ENCODE results near the gene TMPRSS3.

TMPRSS3 gene

DNA sequence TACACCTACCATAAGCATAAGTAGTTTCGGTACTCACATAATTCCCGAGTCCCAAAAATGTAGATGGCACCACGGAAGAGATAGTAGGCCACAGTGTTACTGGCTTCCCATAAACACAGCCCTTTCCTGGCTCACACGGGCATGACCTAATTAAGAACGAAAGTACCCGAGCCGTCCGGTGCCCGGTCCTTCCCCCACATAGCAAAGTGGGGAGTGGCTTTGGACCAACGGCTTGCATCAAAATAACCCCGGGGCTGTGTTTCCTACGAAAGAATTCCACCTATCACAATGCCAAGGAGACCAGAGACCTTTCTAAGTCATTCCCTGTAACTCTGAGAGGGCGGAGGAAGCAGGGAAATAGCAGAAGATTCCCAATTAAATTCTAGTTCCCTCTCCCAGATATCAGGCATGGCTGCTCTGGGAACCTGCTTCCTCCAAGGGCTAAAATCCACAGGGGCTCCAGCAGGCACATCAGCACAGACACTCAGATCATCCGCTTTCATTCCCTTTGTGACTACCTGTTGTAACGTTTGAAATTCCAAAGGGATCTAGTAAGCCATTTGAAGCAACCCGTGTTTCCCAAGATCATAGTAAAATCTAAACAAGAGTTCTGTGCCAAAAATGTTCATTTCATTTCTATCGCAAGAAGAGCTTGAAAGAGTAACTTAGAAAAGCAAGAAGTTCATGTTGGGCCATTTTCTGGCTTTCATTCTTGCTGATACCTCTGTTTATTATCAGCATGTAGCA lies at the start of gene TMPRSS3:
Gene TMPRSS3, minus strand, starts transcription at position 148 of the 747 bp plus-strand sequence. CDS start 635 bp downstream, outside the sequence.
- DNase-seq (ENCODE audit: low spot score): no peak

DNA sequence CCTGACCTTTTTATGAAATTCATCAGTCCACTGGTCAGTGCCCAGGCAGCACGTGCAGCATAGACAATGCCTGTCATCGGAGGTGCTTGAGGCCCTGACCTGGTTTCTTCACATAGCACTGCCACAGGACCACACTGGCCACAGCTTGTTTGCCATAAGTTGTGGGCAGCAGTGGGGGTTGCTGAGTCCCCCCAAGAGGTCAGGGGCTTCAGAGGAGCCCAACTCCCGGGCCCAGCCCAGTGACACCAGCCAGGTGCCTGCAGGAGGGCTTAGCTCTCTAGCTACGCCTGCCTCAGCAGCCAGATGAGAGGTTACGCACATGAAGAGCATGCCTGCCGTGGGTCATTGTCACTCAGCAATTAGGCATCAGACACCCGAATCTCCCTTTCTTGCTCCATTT lies 49.5 kb upstream of the TMPRSS3 start:
- no peak for DNase-seq (ENCODE audit: low spot score)

DNA sequence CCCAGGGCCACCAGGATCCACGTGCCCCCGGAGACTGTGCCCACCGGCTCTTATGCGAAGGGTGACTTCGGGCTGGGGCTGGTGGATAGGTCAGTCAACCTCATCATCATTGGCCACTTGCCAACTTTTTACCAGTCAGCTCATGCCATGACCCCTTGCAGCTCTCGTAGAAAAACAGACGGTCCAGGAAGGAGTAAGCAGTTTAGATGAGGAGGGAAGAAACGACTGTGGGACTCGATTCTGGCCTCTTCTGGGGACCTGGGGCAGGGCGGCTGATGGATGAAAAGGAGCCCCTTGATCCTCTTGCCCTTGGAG lies 48.9 kb upstream of the TMPRSS3 start:
- DNase-seq (ENCODE audit: low spot score): no peak

DNA sequence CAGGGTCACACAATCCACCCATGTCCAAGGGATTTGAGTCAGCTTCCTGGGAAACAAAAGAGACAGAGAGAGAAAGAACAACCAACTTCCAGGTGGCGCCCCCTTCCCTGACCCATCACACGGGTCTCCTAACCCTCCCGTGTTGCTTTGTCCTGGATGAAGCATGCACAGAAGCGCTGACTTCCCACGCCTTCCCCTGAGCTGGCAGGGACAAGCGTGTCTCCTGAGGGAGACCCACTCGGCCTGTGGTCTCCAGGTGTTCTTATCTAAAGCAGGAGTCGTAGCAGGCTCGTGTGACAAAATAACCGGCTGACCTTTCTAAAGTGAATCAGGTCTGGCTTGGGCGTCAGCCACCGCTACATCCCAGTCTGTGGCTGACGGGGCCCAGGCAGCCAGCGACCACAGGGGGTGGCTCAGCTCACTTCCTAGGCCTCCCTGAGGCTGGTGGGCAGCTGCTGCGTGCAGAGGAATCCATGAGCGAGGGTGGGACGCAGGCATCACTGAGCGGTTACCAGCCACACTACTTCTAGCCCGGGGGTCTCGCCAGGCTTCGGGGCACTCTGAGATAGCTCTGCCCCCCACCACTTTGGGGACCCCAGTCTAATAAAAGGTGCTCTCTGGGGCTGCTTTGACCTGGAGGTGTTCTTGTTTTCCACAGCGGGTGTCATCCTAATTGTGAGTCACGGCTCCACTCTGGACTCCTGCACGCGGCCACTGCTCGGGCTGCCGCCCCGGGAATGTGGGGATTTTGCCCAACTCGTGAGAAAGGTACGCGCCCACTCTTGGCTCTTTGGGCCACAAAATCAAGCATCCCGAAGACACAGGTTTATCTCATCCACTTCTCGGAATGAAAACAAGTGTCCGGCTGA lies 48.3 kb upstream of the TMPRSS3 start:
- DNase-seq (ENCODE audit: low spot score): no peak

DNA sequence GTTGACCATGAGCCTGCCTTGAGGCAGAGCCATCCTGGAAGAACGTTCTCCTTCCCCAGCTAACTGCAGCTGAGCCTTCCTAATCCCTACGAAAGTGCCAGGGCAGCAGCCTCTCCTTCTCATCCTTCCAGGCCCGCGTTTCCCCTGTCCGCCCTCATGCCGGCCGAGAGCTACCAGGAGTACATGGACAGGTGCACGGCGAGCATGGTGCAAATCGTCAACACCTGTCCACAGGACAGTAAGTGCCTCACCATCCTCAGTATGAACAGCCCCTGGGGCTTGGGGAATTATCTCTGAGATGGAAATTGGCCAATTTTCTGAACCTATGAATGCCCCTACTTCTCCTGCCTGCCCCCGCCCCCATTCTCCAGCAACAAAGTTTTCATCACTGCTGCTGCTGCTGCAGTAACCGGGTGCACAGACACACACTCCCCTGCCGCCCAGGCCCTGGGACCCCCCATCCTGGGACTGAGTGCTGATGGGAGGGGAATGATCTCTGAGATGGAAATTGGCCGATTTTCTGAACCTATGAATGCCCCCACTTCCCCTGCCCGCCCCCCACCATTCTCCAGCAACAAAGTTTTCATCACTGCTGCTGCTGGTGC lies 47.4 kb upstream of the TMPRSS3 start:
- DNase-seq (ENCODE audit: low spot score): no peak

DNA sequence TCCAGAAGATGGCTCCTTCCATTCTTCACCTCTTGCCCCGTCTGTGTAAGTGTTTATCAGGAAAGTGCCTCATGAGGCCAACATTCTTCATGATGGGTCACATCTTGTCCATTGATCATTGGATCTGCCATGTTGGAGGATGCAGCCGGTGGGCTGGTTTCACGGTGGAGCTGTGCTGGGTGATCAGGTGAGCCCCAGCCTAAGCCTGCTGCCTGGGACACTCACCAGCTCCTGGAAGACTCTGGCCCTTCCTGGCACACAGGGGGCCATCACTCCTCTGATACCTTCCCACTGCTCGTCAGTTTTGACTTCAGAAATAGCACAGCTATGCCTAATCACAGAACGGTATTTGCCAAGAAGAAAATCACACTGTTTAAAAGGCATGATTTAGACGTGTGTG lies 46.1 kb upstream of the TMPRSS3 start:
- DNase-seq (ENCODE audit: low spot score): no peak

- DNase-seq (ENCODE audit: low spot score): no peak
Measured at GRCh38 chr21:42440187-42440792, 44.4 kb upstream of the TMPRSS3 start.

GRCh38 chr21:42439284-42440186 lies 43.7 kb upstream of the TMPRSS3 start:
- DNase-seq (ENCODE audit: low spot score): no peak

GRCh38 chr21:42438316-42439205 lies 42.7 kb upstream of the TMPRSS3 start:
- DNase-seq (ENCODE audit: low spot score): no peak

GRCh38 chr21:42437786-42438185 lies 41.9 kb upstream of the TMPRSS3 start:
- peak; percentile 61 for DNase-seq (ENCODE audit: low spot score)

DNA sequence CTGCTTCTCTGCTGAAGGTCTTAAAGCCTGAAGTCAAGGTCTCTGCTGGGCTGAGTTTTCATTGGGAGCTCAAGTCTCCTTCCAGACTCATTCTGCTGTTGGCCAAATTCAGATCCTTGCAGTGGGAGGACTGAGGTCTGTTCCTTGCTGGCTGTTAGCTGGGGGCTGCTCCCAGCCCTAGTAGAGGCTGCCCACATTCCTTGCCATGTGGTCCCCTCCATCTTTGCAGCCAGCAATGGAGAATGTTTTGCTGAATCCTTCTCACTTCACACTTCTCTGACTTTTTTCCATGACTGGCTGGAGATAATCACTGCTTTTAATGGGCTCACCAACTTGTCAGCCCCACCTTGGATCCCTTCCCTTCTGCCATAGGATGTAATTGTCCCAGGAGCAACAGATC lies 41.1 kb upstream of the TMPRSS3 start:
- no peak for DNase-seq (ENCODE audit: low spot score)

GRCh38 chr21:42435833-42436232 lies 40.0 kb upstream of the TMPRSS3 start:
- no peak for DNase-seq (ENCODE audit: low spot score)

DNA sequence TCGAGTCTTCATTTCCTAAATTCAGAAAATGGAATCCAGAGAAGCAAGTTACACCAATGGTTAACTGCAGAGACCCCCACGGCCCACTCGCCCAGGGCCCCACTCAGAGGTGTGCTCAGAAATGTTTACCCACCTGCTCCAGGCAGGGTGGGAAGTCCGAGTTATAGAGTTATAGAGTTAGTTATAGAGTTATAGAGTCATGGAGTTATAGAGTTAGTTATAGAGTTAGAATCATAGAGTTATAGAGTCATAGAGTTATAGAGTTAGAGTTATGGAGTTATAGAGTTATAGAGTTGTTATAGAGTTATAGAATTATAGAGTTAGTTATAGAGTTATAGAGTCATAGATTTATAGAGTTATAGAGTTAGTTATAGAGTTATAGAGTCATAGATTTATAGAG lies 39.5 kb upstream of the TMPRSS3 start:
- no peak for DNase-seq (ENCODE audit: low spot score)

GRCh38 chr21:42434884-42435283 lies 39.0 kb upstream of the TMPRSS3 start:
- DNase-seq (ENCODE audit: low spot score): no peak

DNA sequence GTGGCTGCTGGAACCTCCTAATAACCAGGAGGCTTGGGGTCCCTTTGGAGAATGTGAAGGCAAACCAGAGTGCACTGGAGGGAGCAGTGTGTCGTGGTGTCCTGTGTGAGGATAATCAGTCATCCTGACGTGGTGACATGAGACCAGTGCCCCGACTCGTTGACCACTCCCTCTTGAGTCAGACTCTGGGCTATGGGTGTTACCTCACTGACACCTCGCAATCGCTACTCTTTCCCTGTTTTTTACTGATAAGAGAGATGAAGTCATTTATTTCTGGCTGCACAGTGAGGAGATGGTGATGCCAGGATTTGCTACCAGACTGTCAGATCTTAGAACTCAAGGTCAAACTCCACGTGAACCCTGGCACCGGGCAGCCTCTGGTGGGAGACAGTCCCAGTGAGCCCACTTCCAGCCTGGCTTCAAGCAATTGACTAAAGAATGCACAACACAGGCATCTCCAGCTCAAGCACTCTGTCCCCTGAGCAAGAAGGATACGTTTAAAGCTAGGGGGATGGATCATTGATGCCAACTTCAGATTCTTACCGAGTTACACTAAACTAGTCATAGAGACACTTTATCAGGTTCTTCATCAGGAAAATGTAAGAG lies 38.2 kb upstream of the TMPRSS3 start:
- DNase-seq (ENCODE audit: low spot score): no peak

- DNase-seq (ENCODE audit: low spot score): no peak
Measured at GRCh38 chr21:42432695-42433094, 36.8 kb upstream of the TMPRSS3 start.

DNA sequence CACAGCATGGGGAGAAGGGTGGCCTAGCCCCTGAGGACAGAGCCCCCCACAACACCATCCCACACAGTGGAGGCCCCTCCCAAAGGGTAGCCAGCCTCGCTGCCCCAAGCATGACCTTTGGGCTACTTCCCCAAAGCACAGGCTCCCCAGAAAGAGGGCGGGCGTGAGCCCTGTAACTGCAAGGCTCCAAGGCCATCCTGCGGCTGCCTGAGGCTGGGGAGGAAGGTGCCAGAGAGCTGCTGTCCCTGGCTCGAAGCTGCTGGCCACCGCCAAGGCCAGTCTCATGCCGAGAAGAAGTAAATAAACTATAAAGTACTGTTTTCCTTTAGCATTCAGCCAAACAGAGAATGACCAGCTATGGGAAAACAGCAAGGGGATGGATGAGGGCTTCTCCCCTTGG lies 35.3 kb upstream of the TMPRSS3 start:
- DNase-seq (ENCODE audit: low spot score): no peak

- DNase-seq (ENCODE audit: low spot score): no peak
Measured at GRCh38 chr21:42430521-42430920, 34.7 kb upstream of the TMPRSS3 start.

DNA sequence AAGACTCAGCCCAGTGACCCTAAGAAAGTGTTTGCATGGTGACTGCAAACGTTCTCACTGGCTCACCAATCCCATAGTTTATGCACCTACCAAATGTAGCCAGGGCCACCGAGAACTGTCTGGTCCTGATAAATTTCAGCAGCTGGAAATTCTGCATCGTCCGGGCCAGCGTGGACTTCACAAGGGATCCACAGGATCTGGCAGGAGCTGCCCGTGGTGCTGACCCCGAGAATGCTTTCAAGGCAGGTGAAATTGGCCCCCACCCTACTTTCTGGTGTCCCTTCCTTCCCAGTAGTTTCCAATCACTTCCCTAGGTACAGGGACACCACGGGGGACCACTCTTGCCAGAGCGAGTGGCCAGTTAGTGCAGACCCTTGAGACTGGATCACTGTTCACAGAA lies 34.0 kb upstream of the TMPRSS3 start:
- DNase-seq (ENCODE audit: low spot score): no peak

DNA sequence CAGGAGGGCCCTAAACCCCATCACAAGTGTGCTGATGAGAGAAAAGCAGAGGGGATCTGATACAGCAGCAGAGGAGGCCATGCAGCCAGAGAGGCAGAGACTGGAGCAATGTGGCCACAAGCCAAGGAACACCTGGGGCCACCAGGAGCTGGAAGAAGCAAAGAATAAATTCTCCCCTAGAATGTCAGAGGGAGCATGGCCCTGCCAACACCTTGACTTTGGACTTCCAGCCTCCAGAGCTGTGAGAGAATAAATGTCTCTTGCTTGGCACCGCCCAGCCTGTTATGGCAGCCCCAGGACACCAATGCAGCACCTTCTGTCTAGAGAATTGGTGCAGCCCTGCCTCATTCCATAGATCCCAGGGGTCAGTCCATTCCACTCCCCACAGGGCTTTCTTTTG lies 33.2 kb upstream of the TMPRSS3 start:
- DNase-seq (ENCODE audit: low spot score): no peak

All from ecto neural progenitor cell (in vitro differentiated cells).